Left ventricle myocardium superior (tissue), 1 donor: Measurements from ENCODE around the gene RPS6KA2. TPM values are rescaled to one million over a fixed set of nuclear protein-coding genes. Genes with fewer than 3 reads are reported as not detected.

Experiments used
- ATAC-seq: fragments of 200-7000 bp; cut with Tn5 transposase; one replicate; pipeline ENCODE4 v1.9.1; 2020; ENCODE audit warnings: mild to moderate bottlenecking, moderate library complexity
- DNase-seq: peaks from one replicate; pipeline ENCODE4 v3.0.0-alpha.2; 2020
- intact Hi-C: fragments of 100-400 bp; cut with micrococcal nuclease; formaldehyde crosslinking; loops from one replicate; pipeline ENCODE4 v1.11.0; 2022
- total RNA-seq: library from RNA; stranded (reverse); fragmentation: NEBNext Ultra II Directional; extraction: Animal tissue kit (Norgen Biotek cat#: 25700); gene quantifications from one replicate; pipeline ENCODE4 v1.2.1, GENCODE V29; 2021
- donor health status: DM: no; HTN: yes; CAD: no; lungs with severe emphysema.

The RPS6KA2 gene
- total RNA-seq, 1 donor from 2014 or later: 63.4 TPM

- ATAC-seq (no peak), DNase-seq (no peak)
- intact Hi-C loops: no loop called here
These were observed 31.2 kb upstream of the RPS6KA2 start for GRCh38 chr6:166658115-166658791.

- ATAC-seq (no peak), DNase-seq (no peak)
- intact Hi-C loops: no loop called here
These were observed 30.5 kb upstream of the RPS6KA2 start for GRCh38 chr6:166657531-166657930.

- ATAC-seq (no peak), DNase-seq (no peak)
- intact Hi-C loops: no loop called here
These were observed 29.4 kb upstream of the RPS6KA2 start for GRCh38 chr6:166656230-166657151.

GRCh38 chr6:166655713-166656229 is 28.7 kb upstream of the RPS6KA2 start:
- ATAC-seq: no peak
- DNase-seq: no peak
- intact Hi-C loops: no loop called here

- intact Hi-C loops: no loop called here
- DNase-seq: no peak
- no peak for ATAC-seq
These were observed 28.2 kb upstream of the RPS6KA2 start for GRCh38 chr6:166655251-166655650.

GRCh38 chr6:166654573-166654972 is 27.5 kb upstream of the RPS6KA2 start:
- ATAC-seq: no peak
- intact Hi-C loops: no loop called here
- DNase-seq: no peak

GRCh38 chr6:166653639-166653941 is 26.5 kb upstream of the RPS6KA2 start:
- intact Hi-C loops: no loop called here
- DNase-seq: no peak
- ATAC-seq: no peak

- intact Hi-C loops: no loop called here
- ATAC-seq (no peak), DNase-seq (no peak)
These were observed 24.1 kb upstream of the RPS6KA2 start for GRCh38 chr6:166650824-166651807.

GRCh38 chr6:166650047-166650446 is 23.0 kb upstream of the RPS6KA2 start:
- intact Hi-C loops: no loop called here
- ATAC-seq: no peak

GRCh38 chr6:166648846-166649245 is 21.8 kb upstream of the RPS6KA2 start:
- intact Hi-C loops: no loop called here
- ATAC-seq (no peak), DNase-seq (no peak)

More at GRCh38 chr6:166650047-166650446, 23.0 kb upstream of the RPS6KA2 start:
- no peak for DNase-seq

- intact Hi-C loops: no loop called here
- ATAC-seq: no peak
- no peak for DNase-seq
These were observed 20.8 kb upstream of the RPS6KA2 start for GRCh38 chr6:166647896-166648295.

- intact Hi-C loops: no loop called here
- no peak for ATAC-seq
- DNase-seq: no peak
These were observed 19.7 kb upstream of the RPS6KA2 start for GRCh38 chr6:166646716-166647115.

- intact Hi-C loops: no loop called here
- DNase-seq: no peak
- ATAC-seq: no peak
These were observed 18.8 kb upstream of the RPS6KA2 start for GRCh38 chr6:166645896-166646295.

GRCh38 chr6:166644681-166645080 is 17.6 kb upstream of the RPS6KA2 start:
- ATAC-seq: no peak
- intact Hi-C loops: no loop called here
- DNase-seq: no peak

GRCh38 chr6:166643891-166644590 is 17.0 kb upstream of the RPS6KA2 start:
- no peak for DNase-seq
- intact Hi-C loops: no loop called here
- no peak for ATAC-seq

- ATAC-seq: no peak
These were observed 15.6 kb upstream of the RPS6KA2 start for GRCh38 chr6:166642646-166643045.

GRCh38 chr6:166640342-166641043 is 13.4 kb upstream of the RPS6KA2 start:
- intact Hi-C loops: no loop called here
- DNase-seq (peak; percentile 65), ATAC-seq (peak; percentile 80)

More at GRCh38 chr6:166642646-166643045, 15.6 kb upstream of the RPS6KA2 start:
- DNase-seq: no peak
- intact Hi-C loops: no loop called here

- intact Hi-C loops: no loop called here
- no peak for ATAC-seq
These were observed 12.9 kb upstream of the RPS6KA2 start for GRCh38 chr6:166639921-166640320.

More at GRCh38 chr6:166639921-166640320, 12.9 kb upstream of the RPS6KA2 start:
- no peak for DNase-seq
